Common myeloid progenitor, CD34-positive (primary cell): ENCODE data around the gene FAM107A. TPM values are rescaled to one million over a fixed set of nuclear protein-coding genes. Genes with fewer than 3 reads are reported as not detected.

Experiments used
- CTCF ChIA-PET: fragments of 350-600 bp; sonication (Branson Sonifier 250); formaldehyde crosslinking; loops from one replicate; lab custom pipeline; 2021; ENCODE audit warnings: antibody characterized with exemption; lab: Charles Lee
- POLR2A ChIA-PET: fragments of 350-600 bp; sonication (Branson Sonifier 250); formaldehyde crosslinking; loops from one replicate; lab custom pipeline; 2021; ENCODE audit warnings: antibody characterized with exemption; lab: Charles Lee
- DNase-seq, 3 donors: peaks; one replicate each; pipeline versions ENCODE4 v3.0.0 to v3.0.0-alpha.2; 2013
- H3K27ac ChIP-seq, 2 experiments: 1 replicate in 1 of 2; 2 replicates in 1 of 2; pipeline ENCODE4 v1.7.0; 2013; ENCODE audit warnings: inconsistent platforms in 2 of 2, low read length in 2 of 2, mild to moderate bottlenecking in 2 of 2, low read depth in 1 of 2, moderate library complexity in 1 of 2; ENCODE audit not compliant: severe bottlenecking in 2 of 2, insufficient read depth in 1 of 2, poor library complexity in 1 of 2
- H3K27me3 ChIP-seq, 5 experiments: replicated peaks in 2 of 5; 1 replicate in 3 of 5; 2 replicates in 2 of 5; pipeline versions ENCODE4 v1.6.1 to v1.7.0; 2013; ENCODE audit warnings: low read length in 4 of 5, mild to moderate bottlenecking in 2 of 5, moderate library complexity in 2 of 5, inconsistent platforms in 1 of 5; ENCODE audit not compliant: insufficient read depth in 5 of 5, control insufficient read depth in 4 of 5
- H3K36me3 ChIP-seq, 4 experiments: 1 replicate in 2 of 4; 2 replicates in 2 of 4; pipeline versions ENCODE4 v1.6.1 to v1.7.0; 2013; ENCODE audit warnings: low read length in 3 of 4, control low read depth in 1 of 4, mild to moderate bottlenecking in 1 of 4; ENCODE audit not compliant: control insufficient read depth in 4 of 4, insufficient read depth in 4 of 4
- H3K4me1 ChIP-seq, 4 experiments: 1 replicate in 3 of 4; 2 replicates in 1 of 4; pipeline versions ENCODE4 v1.6.1 to v1.7.1; 2013; ENCODE audit warnings: low read length in 3 of 4, mild to moderate bottlenecking in 3 of 4, control low read depth in 1 of 4, inconsistent platforms in 1 of 4, moderate library complexity in 1 of 4; ENCODE audit not compliant: control insufficient read depth in 4 of 4, insufficient read depth in 4 of 4; ENCODE audit errors: control extremely low read depth in 1 of 4
- H3K4me3 ChIP-seq, 7 experiments: 1 replicate in 4 of 7; 2 replicates in 3 of 7; pipeline versions ENCODE4 v1.5.1 to v1.7.0; 2013; ENCODE audit warnings: mild to moderate bottlenecking in 7 of 7, low read length in 6 of 7, moderate library complexity in 6 of 7, inconsistent platforms in 2 of 7, low read depth in 2 of 7, control low read depth in 1 of 7; ENCODE audit not compliant: insufficient read depth in 4 of 7, control insufficient read depth in 1 of 7; ENCODE audit errors: extremely low read depth in 1 of 7
- H3K9me3 ChIP-seq, 5 experiments: 1 replicate in 4 of 5; 2 replicates in 1 of 5; pipeline versions ENCODE4 v1.6.1 to v1.7.1; 2013; ENCODE audit warnings: low read length in 4 of 5, mild to moderate bottlenecking in 2 of 5, inconsistent platforms in 1 of 5, low read depth in 1 of 5, moderate library complexity in 1 of 5; ENCODE audit not compliant: control insufficient read depth in 4 of 5, insufficient read depth in 2 of 5; ENCODE audit errors: control extremely low read depth in 1 of 5
- WGBS: methylation state at CpG from one replicate; pipeline ENCODE4 v1.1.5; 2013; ENCODE audit not compliant: insufficient coverage; 5-methylcytosine and 5-hydroxymethylcytosine counted together
- polyA plus RNA-seq: library from polyadenylated mRNA; unstranded; fragments of 120-200 nt; gene quantifications from one replicate; pipeline ENCODE4 v1.2.1, GENCODE V29; 2013

The FAM107A gene
- polyA plus RNA-seq, result not detected

GRCh38 chr3:58577269-58577821 lies at the start of gene FAM107A:
Gene FAM107A, minus strand, starts transcription at chr3:58577391. Its CDS starts 7,531 bp downstream, at chr3:58569860.
- Histone ChIP-seq H3K27ac (no peak within 1 kb of the TSS), H3K4me1 (peaks cover 0 to 10% (median 3%) of the 10 kb centered on the region in 4 experiments), H3K27me3 (peaks cover 0 to 10% (median 3%) of the 10 kb centered on the region in 5 experiments), H3K9me3 (no peaks in the 10 kb centered on the region), H3K36me3 (no peaks in the 10 kb centered on the region), H3K4me3 (no peak within 1 kb of the TSS)
- no peak for DNase-seq
- CTCF ChIA-PET, result interaction anchor here (3.5 to 17.5 kb wide), 2 partner anchors 9 to 54 kb away, joined by 25 to 239 read pairs; no protein-coding TSS in a partner anchor
- WGBS, result 53% methylated on average over 10 of the region's 12 CpGs
- POLR2A ChIA-PET, result no interaction called here

GRCh38 chr3:58625196-58625824 lies 48.1 kb upstream of the FAM107A start:
- WGBS, result 99% methylated on average over 9 of the region's 9 CpGs
- no peak overlapping the region for H3K4me3 ChIP-seq
- no peak overlapping the region for H3K27ac ChIP-seq
- CTCF ChIA-PET, result interaction anchor here (0.7 to 20.3 kb wide), 2 partner anchors 9 to 54 kb away, joined by 3 to 239 read pairs; partner anchors contain the start of gene FAM107A
- POLR2A ChIA-PET, result no interaction called here
- no peaks in the 10 kb centered on the region for H3K36me3 ChIP-seq
- peaks cover 0 to 5% (median 0%) of the 10 kb centered on the region in 4 experiments for H3K4me1 ChIP-seq
- H3K27me3 ChIP-seq, result no peaks in the 10 kb centered on the region
- no peak for DNase-seq
- no peaks in the 10 kb centered on the region for H3K9me3 ChIP-seq

GRCh38 chr3:58624550-58624949 lies 47.4 kb upstream of the FAM107A start:
- WGBS, result 67% methylated on average over 3 of the region's 3 CpGs
- no peaks in the 10 kb centered on the region for H3K36me3 ChIP-seq
- no peak for DNase-seq
- CTCF ChIA-PET, result interaction anchor here (20.3 kb wide), 1 partner anchor 53 kb away, joined by 239 read pairs; the partner anchor contains the start of gene FAM107A
- no peaks in the 10 kb centered on the region for H3K27me3 ChIP-seq
- H3K9me3 ChIP-seq, result no peaks in the 10 kb centered on the region
- no peak overlapping the region for H3K27ac ChIP-seq
- H3K4me1 ChIP-seq, result peaks cover 0 to under 1% (median 0%) of the 10 kb centered on the region in 4 experiments
- H3K4me3 ChIP-seq, result no peak overlapping the region
- POLR2A ChIA-PET, result no interaction called here

GRCh38 chr3:58623961-58624360 lies 46.8 kb upstream of the FAM107A start:
- Histone ChIP-seq H3K4me3 (no peak overlapping the region), H3K9me3 (no peaks in the 10 kb centered on the region), H3K4me1 (no peaks in the 10 kb centered on the region), H3K27ac (no peak overlapping the region), H3K27me3 (no peaks in the 10 kb centered on the region), H3K36me3 (no peaks in the 10 kb centered on the region)
- DNase-seq, result no peak
- POLR2A ChIA-PET, result no interaction called here
- WGBS, result 93% methylated on average over 5 of the region's 5 CpGs
- CTCF ChIA-PET, result interaction anchor here (1.5 to 20.3 kb wide), 2 partner anchors 12 to 52 kb away, joined by 3 to 239 read pairs; partner anchors contain the start of gene FAM107A

GRCh38 chr3:58623478-58623877 lies 46.3 kb upstream of the FAM107A start:
- H3K36me3 ChIP-seq, result no peaks in the 10 kb centered on the region
- no peaks in the 10 kb centered on the region for H3K9me3 ChIP-seq
- H3K27me3 ChIP-seq, result no peaks in the 10 kb centered on the region
- no peak for DNase-seq
- 100% methylated on average over 6 of the region's 8 CpGs for WGBS
- H3K4me1 ChIP-seq, result no peaks in the 10 kb centered on the region
- no peak overlapping the region for H3K4me3 ChIP-seq
- ChIA-PET POLR2A (no interaction called here), CTCF (interaction anchor here (1.5 to 20.3 kb wide), 2 partner anchors 13 to 52 kb away, joined by 3 to 239 read pairs; partner anchors contain the start of gene FAM107A)
- no peak overlapping the region for H3K27ac ChIP-seq

GRCh38 chr3:58622892-58623291 lies 45.7 kb upstream of the FAM107A start:
- CTCF ChIA-PET, result interaction anchor here (1.4 to 20.3 kb wide), 3 partner anchors 13 to 51 kb away, joined by 3 to 239 read pairs (median 3); partner anchors contain the start of gene FAM107A
- Histone ChIP-seq H3K4me1 (no peaks in the 10 kb centered on the region), H3K27me3 (no peaks in the 10 kb centered on the region), H3K4me3 (no peak overlapping the region), H3K36me3 (no peaks in the 10 kb centered on the region), H3K27ac (no peak overlapping the region), H3K9me3 (no peaks in the 10 kb centered on the region)
- POLR2A ChIA-PET, result no interaction called here
- WGBS, result 100% methylated on average over 5 of the region's 8 CpGs
- DNase-seq, result no peak

GRCh38 chr3:58622436-58622835 lies 45.2 kb upstream of the FAM107A start:
- DNase-seq, result no peak
- POLR2A ChIA-PET, result no interaction called here
- Histone ChIP-seq H3K4me1 (no peaks in the 10 kb centered on the region), H3K27me3 (no peaks in the 10 kb centered on the region), H3K4me3 (no peak overlapping the region), H3K27ac (no peak overlapping the region), H3K36me3 (no peaks in the 10 kb centered on the region), H3K9me3 (no peaks in the 10 kb centered on the region)
- 100% methylated on average over 3 of the region's 4 CpGs for WGBS
- CTCF ChIA-PET, result interaction anchor here (1.4 to 20.3 kb wide), 3 partner anchors 11 to 51 kb away, joined by 3 to 239 read pairs (median 3); partner anchors contain the start of gene FAM107A
